Peyer's patch (tissue), 4 donors: ENCODE results near the gene ALDH18A1.

ENCODE experiments used
- CTCF ChIP-seq, 6 experiments: fragments of 450-650 bp in 4 of 6; fragments of 200-600 bp in 2 of 6; sonication (generic) in 1 of 6; IDR thresholded peaks; one replicate each; pipeline ENCODE4 v1.5.1; 2017 to 2019; ENCODE audit warnings: antibody characterized with exemption in 6 of 6, mild to moderate bottlenecking in 3 of 6, moderate library complexity in 1 of 6
- POLR2A ChIP-seq, 2 donors: fragments of 450-650 bp; IDR thresholded peaks; one replicate each; pipeline ENCODE4 v1.5.1; 2017; ENCODE audit warnings: antibody characterized with exemption in 2 of 2, mild to moderate bottlenecking in 2 of 2, moderate library complexity in 2 of 2

GRCh38 chr10:95564291-95564690 is 92.2 kb downstream of the ALDH18A1 start:
- no peak for TF ChIP-seq CTCF (IDR thresholded peaks at IDR 0.05)
- TF ChIP-seq POLR2A (IDR thresholded peaks at IDR 0.05), result no peak
